ENCODE results near the gene ARHGEF3.

DNA sequence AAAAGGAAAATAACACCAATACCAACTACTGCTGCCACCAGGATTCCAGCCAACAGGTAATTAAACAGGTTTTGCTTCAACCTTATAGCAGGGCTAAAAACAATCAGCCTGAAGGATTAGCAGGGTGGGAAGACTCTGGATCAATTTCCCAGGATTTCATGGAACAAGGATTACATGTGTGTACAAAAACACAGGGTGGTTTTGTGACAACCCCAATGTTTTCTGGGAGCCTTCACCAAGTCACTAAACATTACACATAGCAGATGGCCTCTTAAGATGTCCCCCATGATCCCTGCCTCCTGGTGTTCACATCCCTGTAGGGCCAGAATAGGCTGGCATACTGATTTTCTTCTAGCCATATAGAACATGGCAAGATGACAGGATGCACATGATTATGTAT is 42.8 kb upstream of the ARHGEF3 start:
- no peak for TF ChIP-seq CTCF (IDR thresholded peaks at IDR 0.05; ENCODE audit: poor library complexity)
- no peak for TF ChIP-seq EZH2 (IDR thresholded peaks at IDR 0.05; ENCODE audit: borderline replicate concordance)
- TF ChIP-seq EZH2phosphoT487 (IDR thresholded peaks at IDR 0.05; ENCODE audit: low read depth, severe bottlenecking, unreplicated experiment), result no peak
